Suprapubic skin (tissue), 4 donors: Measurements from ENCODE around the gene CHST6. TPM values are rescaled to one million over a fixed set of nuclear protein-coding genes. Genes with fewer than 3 reads are reported as not detected.
"Not testable (repeated sequence)": the region's sequence is repeated elsewhere in the genome, so short reads cannot be mapped to it uniquely, and the experiment has no call there.

ENCODE experiments used
- DNase-seq, 2 donors: peaks; one replicate each; pipeline ENCODE4 v3.0.0-alpha.2; 2019; ENCODE audit warnings: low spot score in 2 of 2
- H3K27ac ChIP-seq: fragments of 200-600 bp; sonication (generic); one replicate; pipeline ENCODE4 v1.5.1; 2019
- H3K27me3 ChIP-seq: fragments of 200-600 bp; sonication (generic); one replicate; pipeline ENCODE4 v1.5.1; 2019
- H3K36me3 ChIP-seq: fragments of 200-600 bp; sonication (generic); one replicate; pipeline ENCODE4 v1.5.1; 2019
- H3K4me1 ChIP-seq: fragments of 200-600 bp; sonication (generic); one replicate; pipeline ENCODE4 v1.5.1; 2019
- H3K4me3 ChIP-seq: fragments of 200-600 bp; sonication (generic); one replicate; pipeline ENCODE4 v1.5.1; 2019; ENCODE audit warnings: mild to moderate bottlenecking
- H3K9me3 ChIP-seq: fragments of 200-600 bp; sonication (generic); one replicate; pipeline ENCODE4 v1.5.1; 2019
- CTCF ChIP-seq, 2 donors: fragments of 200-600 bp in 1 of 2; fragments of 450-650 bp in 1 of 2; sonication (generic) in 1 of 2; IDR thresholded peaks; one replicate each; pipeline ENCODE4 v1.5.1; 2016 to 2019; ENCODE audit warnings: antibody characterized with exemption in 2 of 2, mild to moderate bottlenecking in 1 of 2, moderate library complexity in 1 of 2
- EP300 ChIP-seq: sonication (generic); formaldehyde crosslinking; IDR thresholded peaks from one replicate; pipeline ENCODE4 v1.6.1; 2017; ENCODE audit warnings: antibody characterized with exemption
- POLR2A ChIP-seq, 2 donors: fragments of 450-650 bp; IDR thresholded peaks; one replicate each; pipeline ENCODE4 v1.6.1; 2017; ENCODE audit warnings: antibody characterized with exemption in 2 of 2, mild to moderate bottlenecking in 2 of 2, moderate library complexity in 2 of 2
- POLR2AphosphoS5 ChIP-seq, 3 donors: sonication (generic); formaldehyde crosslinking; IDR thresholded peaks; one replicate each; pipeline ENCODE4 v1.6.1; 2017; ENCODE audit warnings: antibody characterized with exemption in 3 of 3
- WGBS: methylation state at CpG from one replicate; pipeline ENCODE4 v1.1.5; 2018; 5-methylcytosine and 5-hydroxymethylcytosine counted together
- total RNA-seq, 4 donors: library from RNA; depleted of rRNA; stranded (reverse); fragments of >200 nt; gene quantifications; one replicate each; pipeline ENCODE4 v1.1.0, GENCODE V29; 2016

Gene CHST6
- total RNA-seq, 4 donors from 2014 or later = 0.17 to 0.73 (median 0.30) TPM; not detected in 1

- no peak for DNase-seq
- no peaks in the 10 kb centered on the region for H3K4me1 ChIP-seq
- 91% methylated on average over 59 of the region's 81 CpGs for WGBS
Observed at GRCh38 chr16:75529056-75529905, 34.0 kb upstream of the CHST6 start.

GRCh38 chr16:75527825-75528299, 32.6 kb upstream of the CHST6 start:
- 89% methylated on average over 5 of the region's 5 CpGs for WGBS
- no peak for DNase-seq
- Histone ChIP-seq H3K4me1 (no peaks in the 10 kb centered on the region), H3K4me3 (no peak overlapping the region), H3K36me3 (no peaks in the 10 kb centered on the region), H3K27me3 (no peaks in the 10 kb centered on the region), H3K27ac (no peak overlapping the region), H3K9me3 (no peaks in the 10 kb centered on the region)
- TF ChIP-seq POLR2AphosphoS5 (IDR thresholded peaks at IDR 0.05) = no peak
- TF ChIP-seq CTCF (IDR thresholded peaks at IDR 0.05) = no peak
- no peak for TF ChIP-seq POLR2A (IDR thresholded peaks at IDR 0.05)
- TF ChIP-seq EP300 = no peak

More at GRCh38 chr16:75529056-75529905, 34.0 kb upstream of the CHST6 start:
- H3K27me3 ChIP-seq = no peaks in the 10 kb centered on the region
- no peak overlapping the region for H3K27ac ChIP-seq
- no peaks in the 10 kb centered on the region for H3K36me3 ChIP-seq
- no peak for TF ChIP-seq CTCF (IDR thresholded peaks at IDR 0.05)
- no peak for TF ChIP-seq POLR2A (IDR thresholded peaks at IDR 0.05)
- no peak for TF ChIP-seq EP300
- TF ChIP-seq POLR2AphosphoS5 (IDR thresholded peaks at IDR 0.05) = no peak
- H3K4me3 ChIP-seq = no peak overlapping the region
- no peaks in the 10 kb centered on the region for H3K9me3 ChIP-seq

- TF ChIP-seq EP300 (no peak), POLR2A (IDR thresholded peaks at IDR 0.05) (no peak), CTCF (IDR thresholded peaks at IDR 0.05) (no peak), POLR2AphosphoS5 (IDR thresholded peaks at IDR 0.05) (no peak)
- no peaks in the 10 kb centered on the region for H3K4me1 ChIP-seq
- no peak overlapping the region for H3K27ac ChIP-seq
- 73% methylated on average over 5 of the region's 5 CpGs for WGBS
- no peak overlapping the region for H3K4me3 ChIP-seq
- H3K36me3 ChIP-seq = no peaks in the 10 kb centered on the region
- DNase-seq = no peak
- no peaks in the 10 kb centered on the region for H3K27me3 ChIP-seq
- no peaks in the 10 kb centered on the region for H3K9me3 ChIP-seq
Observed at GRCh38 chr16:75526032-75526790, 31.0 kb upstream of the CHST6 start.

- 96% methylated on average over 6 of the region's 6 CpGs for WGBS
- no peak overlapping the region for H3K4me3 ChIP-seq
- H3K27ac ChIP-seq = no peak overlapping the region
- peaks cover 12% of the 10 kb centered on the region for H3K4me1 ChIP-seq
- H3K27me3 ChIP-seq = no peaks in the 10 kb centered on the region
- no peak for DNase-seq
- TF ChIP-seq CTCF (IDR thresholded peaks at IDR 0.05) (no peak), POLR2A (IDR thresholded peaks at IDR 0.05) (no peak), POLR2AphosphoS5 (IDR thresholded peaks at IDR 0.05) (no peak), EP300 (no peak)
- no peaks in the 10 kb centered on the region for H3K36me3 ChIP-seq
- H3K9me3 ChIP-seq = no peaks in the 10 kb centered on the region
Observed at GRCh38 chr16:75519175-75519574, 23.9 kb upstream of the CHST6 start.

- WGBS = 29% methylated on average over 11 of the region's 42 CpGs
- not testable (repeated sequence) for H3K36me3 ChIP-seq, DNase-seq, H3K27me3 ChIP-seq, H3K9me3 ChIP-seq
- Histone ChIP-seq H3K4me3 (peak overlapping the region; percentile 85), H3K27ac (peak overlapping the region; percentile 85), H3K4me1 (peaks cover 12% of the 10 kb centered on the region)
Observed at GRCh38 chr16:75516189-75516966, 21.1 kb upstream of the CHST6 start.
